Posterior cingulate gyrus (tissue), 11 donors: ENCODE measurements around the gene APRT.
A peak's percentile ranks its signal among the peaks of the same experiment; 100 is the strongest.

Source experiments
- DNase-seq, 10 donors: peaks; one replicate each; pipeline versions ENCODE4 v3.0.0 to v3.0.0-alpha.2; 2020 to 2021; ENCODE audit warnings: mixed read lengths in 3 of 10
- intact Hi-C: fragments of 100-400 bp; cut with DNase I; formaldehyde crosslinking; loops from one replicate; pipeline ENCODE4 v1.15.1; 2023

APRT gene

GRCh38 chr16:88810166-88810911 is 1.4 kb downstream of the APRT start:
- DNase-seq, result no peak
- intact Hi-C loops, result loop anchor here (2.0 kb wide), 1 partner anchor 46 kb away; the partner anchor contains the start of genes GALNS and TRAPPC2L

GRCh38 chr16:88809676-88810165 is 2.0 kb downstream of the APRT start:
- DNase-seq, result no peak
- intact Hi-C loops, result loop anchor here (2.0 kb wide), 1 partner anchor 47 kb away; the partner anchor contains the start of genes GALNS and TRAPPC2L

- intact Hi-C loops, result no loop called here
- DNase-seq, result no peak
Observed at GRCh38 chr16:88809068-88809675, 2.6 kb downstream of the APRT start.

GRCh38 chr16:88807626-88808453 is 3.9 kb downstream of the APRT start:
- intact Hi-C loops, result no loop called here
- no peak for DNase-seq

- intact Hi-C loops, result no loop called here
- DNase-seq, result no peak
Observed at GRCh38 chr16:88807142-88807625, 4.5 kb downstream of the APRT start.

GRCh38 chr16:88806491-88807111 is 5.1 kb downstream of the APRT start:
- no peak for DNase-seq
- intact Hi-C loops, result no loop called here

- DNase-seq, result no peak
- intact Hi-C loops, result no loop called here
Observed at GRCh38 chr16:88805887-88806393, 5.8 kb downstream of the APRT start.

GRCh38 chr16:88805340-88805715 is 6.4 kb downstream of the APRT start:
- intact Hi-C loops, result no loop called here
- DNase-seq, result no peak

GRCh38 chr16:88804552-88805339 is 7.0 kb downstream of the APRT start:
- intact Hi-C loops, result no loop called here

GRCh38 chr16:88804173-88804551 is 7.6 kb downstream of the APRT start:
- no peak for DNase-seq
- intact Hi-C loops, result no loop called here

More at GRCh38 chr16:88804552-88805339, 7.0 kb downstream of the APRT start:
- DNase-seq, result no peak

GRCh38 chr16:88803264-88803987 is 8.3 kb downstream of the APRT start, which contains the start of gene CDT1:
Gene CDT1, plus strand, starts transcription at chr16:88803789. Its CDS starts 43 bp downstream, at chr16:88803832.
- intact Hi-C loops, result loop anchor here (1.0 kb wide), 1 partner anchor 8 kb away; the partner anchor contains the start of gene APRT
- peak; percentile 57 to 96 (median 71) for DNase-seq

GRCh38 chr16:88800277-88800592 is 11.5 kb downstream of the APRT start:
- intact Hi-C loops, result no loop called here
- no peak for DNase-seq

- intact Hi-C loops, result no loop called here
Observed at GRCh38 chr16:88799569-88800276, 12.0 kb downstream of the APRT start.

GRCh38 chr16:88798772-88799455 is 12.8 kb downstream of the APRT start:
- no peak for DNase-seq
- intact Hi-C loops, result no loop called here

More at GRCh38 chr16:88799569-88800276, 12.0 kb downstream of the APRT start:
- DNase-seq, result no peak

- intact Hi-C loops, result no loop called here
- DNase-seq, result no peak
Observed at GRCh38 chr16:88798073-88798472, 13.7 kb downstream of the APRT start.

- DNase-seq, result no peak
- intact Hi-C loops, result no loop called here
Observed at GRCh38 chr16:88796278-88796677, 15.4 kb downstream of the APRT start.

GRCh38 chr16:88793251-88793954 is 18.3 kb downstream of the APRT start:
- DNase-seq, result no peak
- intact Hi-C loops, result loop anchor here (1.0 kb wide), 1 partner anchor 21 kb away; no protein-coding TSS in a partner anchor
